Measurements from ENCODE around the gene ULK4.

ULK4 gene

DNA sequence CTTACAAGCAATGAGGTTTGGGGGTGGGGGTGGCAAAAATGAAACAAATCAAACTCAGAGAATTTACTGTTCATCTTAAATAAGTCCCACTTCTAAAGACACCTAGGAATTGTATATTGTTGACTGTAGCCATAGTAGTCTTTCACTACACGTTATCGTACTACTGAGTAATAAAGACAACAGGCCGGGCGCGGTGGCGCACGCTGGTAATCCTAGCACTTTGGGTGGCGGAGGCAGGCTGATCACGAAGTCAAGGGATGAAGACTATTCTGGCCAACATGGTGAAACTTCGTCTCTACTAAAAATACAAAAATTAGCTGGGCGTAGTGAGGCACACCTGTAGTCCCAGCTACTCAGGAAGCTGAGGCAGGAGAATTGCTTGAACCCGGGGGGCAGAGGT is 531.0 kb downstream of the ULK4 start:
- H3K27ac ChIP-seq = no peak overlapping the region

DNA sequence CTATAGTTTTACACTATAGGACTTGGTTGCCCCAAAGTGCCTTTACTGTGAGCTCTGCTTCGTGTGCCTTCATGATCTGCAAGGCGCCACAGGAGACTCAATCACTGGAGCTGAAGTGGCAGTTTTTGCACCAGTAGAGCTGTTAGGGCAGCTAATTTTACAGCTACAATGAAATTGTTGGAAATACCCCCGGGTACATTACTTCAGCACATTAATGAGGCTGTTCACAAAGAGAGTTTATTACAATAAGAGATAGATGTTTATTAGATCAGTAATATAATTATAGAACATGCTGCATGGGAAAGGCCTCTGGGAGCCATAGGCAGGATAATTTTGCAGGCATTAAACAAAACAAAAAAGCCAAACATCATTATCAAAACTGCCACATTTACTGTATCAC is 531.5 kb downstream of the ULK4 start:
- H3K27ac ChIP-seq = no peak overlapping the region
- TF ChIP-seq, protein P1, sequence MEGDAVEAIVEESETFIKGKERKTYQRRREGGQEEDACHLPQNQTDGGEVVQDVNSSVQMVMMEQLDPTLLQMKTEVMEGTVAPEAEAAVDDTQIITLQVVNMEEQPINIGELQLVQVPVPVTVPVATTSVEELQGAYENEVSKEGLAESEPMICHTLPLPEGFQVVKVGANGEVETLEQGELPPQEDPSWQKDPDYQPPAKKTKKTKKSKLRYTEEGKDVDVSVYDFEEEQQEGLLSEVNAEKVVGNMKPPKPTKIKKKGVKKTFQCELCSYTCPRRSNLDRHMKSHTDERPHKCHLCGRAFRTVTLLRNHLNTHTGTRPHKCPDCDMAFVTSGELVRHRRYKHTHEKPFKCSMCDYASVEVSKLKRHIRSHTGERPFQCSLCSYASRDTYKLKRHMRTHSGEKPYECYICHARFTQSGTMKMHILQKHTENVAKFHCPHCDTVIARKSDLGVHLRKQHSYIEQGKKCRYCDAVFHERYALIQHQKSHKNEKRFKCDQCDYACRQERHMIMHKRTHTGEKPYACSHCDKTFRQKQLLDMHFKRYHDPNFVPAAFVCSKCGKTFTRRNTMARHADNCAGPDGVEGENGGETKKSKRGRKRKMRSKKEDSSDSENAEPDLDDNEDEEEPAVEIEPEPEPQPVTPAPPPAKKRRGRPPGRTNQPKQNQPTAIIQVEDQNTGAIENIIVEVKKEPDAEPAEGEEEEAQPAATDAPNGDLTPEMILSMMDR (conservative IDR thresholded peaks at IDR 0.05) = no peak

More for the DNA sequence above, 531.0 kb downstream of the ULK4 start:
- TF ChIP-seq, protein P1 (conservative IDR thresholded peaks at IDR 0.05) = no peak

DNA sequence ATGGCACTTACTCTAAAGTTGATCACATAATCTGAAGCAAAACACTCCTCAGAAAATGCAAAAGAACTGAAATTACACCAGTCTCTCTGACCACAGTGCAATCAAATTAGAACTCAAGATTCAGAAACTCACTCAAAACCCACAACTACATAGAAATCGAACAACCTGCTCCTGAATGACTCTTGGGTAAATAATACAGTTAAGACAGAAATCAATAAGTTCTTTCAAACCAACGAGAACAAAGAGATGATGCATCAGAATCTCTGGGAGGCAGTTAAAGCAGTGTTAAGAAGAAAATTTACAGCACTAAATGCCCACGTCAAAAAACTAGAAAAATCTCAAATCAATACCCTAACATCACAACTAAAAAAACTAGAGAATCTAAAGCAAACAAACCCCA is 535.4 kb downstream of the ULK4 start:
- TF ChIP-seq, protein P1 (conservative IDR thresholded peaks at IDR 0.05) = no peak
- no peak overlapping the region for H3K27ac ChIP-seq

DNA sequence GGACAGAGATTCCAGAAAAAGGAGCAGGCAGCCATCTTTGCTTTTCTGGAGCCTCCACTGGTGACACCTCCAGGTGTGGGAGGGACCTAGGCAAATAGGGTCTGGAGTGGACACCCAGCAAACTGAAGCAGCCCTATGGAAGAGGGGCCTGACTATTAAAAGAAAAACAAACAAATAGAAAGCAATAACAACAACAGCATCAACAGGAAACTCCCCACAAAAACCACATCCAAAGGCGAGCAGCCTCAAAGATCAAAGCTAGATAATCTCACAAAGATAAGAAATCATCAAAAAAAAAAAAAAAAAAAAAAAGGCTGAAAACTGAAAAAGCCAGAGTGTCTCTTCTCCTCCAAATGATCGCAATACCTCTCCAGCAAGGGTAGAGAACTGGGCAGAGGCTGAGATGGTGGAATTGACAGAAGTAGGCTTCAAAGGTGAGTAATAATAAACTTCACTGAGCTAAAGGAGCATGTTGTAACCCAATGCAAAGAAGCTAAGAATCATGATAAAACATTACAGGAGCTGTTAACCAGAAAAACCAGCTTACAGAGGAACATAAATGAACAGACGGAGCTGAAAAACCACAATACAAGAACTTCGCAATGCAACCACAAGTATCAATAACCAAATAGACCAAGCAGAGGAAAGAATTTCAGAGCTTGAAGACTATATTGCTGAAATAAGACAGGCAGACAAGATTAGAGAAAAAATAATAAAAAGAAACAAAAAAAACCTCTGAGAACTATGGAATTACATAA is 537.2 kb downstream of the ULK4 start:
- H3K27ac ChIP-seq = no peak overlapping the region
- TF ChIP-seq, protein P1 (conservative IDR thresholded peaks at IDR 0.05) = no peak

DNA sequence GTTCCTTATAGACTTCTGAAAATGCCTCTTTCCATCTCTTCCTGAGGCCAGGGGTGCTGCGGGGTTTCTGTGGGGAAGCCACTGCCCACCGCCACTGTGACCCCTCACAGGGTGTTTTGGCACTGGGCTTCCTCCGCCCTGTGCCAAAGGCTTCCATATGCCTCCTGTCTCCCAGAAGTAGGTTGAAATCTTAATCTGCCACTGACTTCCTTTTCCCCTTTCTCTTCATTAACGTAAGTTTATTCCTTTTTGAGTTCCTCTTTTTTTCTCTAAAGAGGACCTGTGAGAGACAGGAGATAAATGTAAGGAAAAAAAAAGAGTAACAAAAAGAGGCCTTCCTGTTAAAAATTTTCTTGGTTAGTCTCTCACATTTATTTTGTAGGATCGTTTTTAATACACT is 542.1 kb downstream of the ULK4 start:
- H3K27ac ChIP-seq = no peak overlapping the region
- TF ChIP-seq, protein P1 (conservative IDR thresholded peaks at IDR 0.05) = no peak

DNA sequence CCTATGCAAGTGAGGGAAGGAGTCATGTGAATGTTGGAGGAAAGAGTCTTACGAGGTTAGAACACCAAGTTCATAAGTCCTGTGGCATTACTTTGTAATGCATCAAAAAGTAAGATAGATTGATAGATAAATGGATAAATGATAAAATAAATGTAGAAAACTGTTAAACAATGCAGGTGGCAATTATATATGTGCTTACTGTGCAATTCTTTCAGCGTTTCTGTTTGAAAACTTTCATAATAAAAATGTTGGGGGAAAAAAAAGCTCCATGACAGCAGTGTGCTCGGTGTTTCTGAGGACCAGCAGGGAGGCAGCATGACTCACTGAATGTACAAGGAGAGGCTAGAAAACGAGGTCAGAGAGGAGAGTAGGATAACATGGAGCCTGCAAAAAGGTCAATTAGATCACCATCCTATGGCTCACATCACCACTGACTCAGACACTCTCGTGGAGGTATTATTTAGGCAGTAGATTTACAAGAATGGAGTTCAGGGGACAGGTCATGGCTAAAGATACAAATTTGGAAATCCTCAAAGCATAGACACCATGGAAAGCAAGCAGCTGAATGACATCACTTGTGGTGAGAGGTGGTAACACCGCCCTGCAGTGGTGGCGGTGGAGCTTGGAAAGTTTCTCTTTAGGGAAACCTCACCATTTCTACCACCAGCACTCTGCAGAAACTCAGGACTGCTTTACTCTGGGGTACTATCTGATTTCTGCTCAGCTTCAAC is 542.8 kb downstream of the ULK4 start:
- H3K27ac ChIP-seq = no peak overlapping the region
- TF ChIP-seq, protein P1 (conservative IDR thresholded peaks at IDR 0.05) = no peak

DNA sequence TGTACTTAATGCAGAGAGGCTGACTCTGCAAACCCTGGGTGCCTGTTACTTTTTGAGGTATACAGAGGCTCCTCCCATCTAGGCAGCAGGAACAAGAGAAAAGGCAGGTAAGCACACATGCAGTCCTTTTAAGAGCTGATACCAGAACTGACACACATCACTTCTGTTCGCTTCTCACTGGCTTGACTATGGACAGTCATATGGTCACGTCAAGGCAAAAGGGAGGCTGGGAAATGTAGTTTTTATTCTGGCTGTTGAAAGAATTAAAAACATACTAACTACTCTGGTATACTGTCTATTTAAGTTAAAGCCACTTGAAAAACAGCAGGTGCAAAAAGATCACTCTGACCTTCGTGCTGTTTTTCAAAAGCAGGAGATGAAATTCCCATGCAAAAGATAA is 544.3 kb downstream of the ULK4 start:
- TF ChIP-seq, protein P1 (conservative IDR thresholded peaks at IDR 0.05) = no peak

More for the DNA sequence above, 544.3 kb downstream of the ULK4 start:
- H3K27ac ChIP-seq = no peak overlapping the region

Data from VCaP (cell line).